Activated T-cell treated with anti-CD3 and anti-CD28 coated beads for 4 hours (primary cell): ENCODE data around the gene FARSB.

Source experiments
- DNase-seq: peaks from one replicate; pipeline ENCODE4 v3.0.0-alpha.2; 2020

The FARSB gene

DNA sequence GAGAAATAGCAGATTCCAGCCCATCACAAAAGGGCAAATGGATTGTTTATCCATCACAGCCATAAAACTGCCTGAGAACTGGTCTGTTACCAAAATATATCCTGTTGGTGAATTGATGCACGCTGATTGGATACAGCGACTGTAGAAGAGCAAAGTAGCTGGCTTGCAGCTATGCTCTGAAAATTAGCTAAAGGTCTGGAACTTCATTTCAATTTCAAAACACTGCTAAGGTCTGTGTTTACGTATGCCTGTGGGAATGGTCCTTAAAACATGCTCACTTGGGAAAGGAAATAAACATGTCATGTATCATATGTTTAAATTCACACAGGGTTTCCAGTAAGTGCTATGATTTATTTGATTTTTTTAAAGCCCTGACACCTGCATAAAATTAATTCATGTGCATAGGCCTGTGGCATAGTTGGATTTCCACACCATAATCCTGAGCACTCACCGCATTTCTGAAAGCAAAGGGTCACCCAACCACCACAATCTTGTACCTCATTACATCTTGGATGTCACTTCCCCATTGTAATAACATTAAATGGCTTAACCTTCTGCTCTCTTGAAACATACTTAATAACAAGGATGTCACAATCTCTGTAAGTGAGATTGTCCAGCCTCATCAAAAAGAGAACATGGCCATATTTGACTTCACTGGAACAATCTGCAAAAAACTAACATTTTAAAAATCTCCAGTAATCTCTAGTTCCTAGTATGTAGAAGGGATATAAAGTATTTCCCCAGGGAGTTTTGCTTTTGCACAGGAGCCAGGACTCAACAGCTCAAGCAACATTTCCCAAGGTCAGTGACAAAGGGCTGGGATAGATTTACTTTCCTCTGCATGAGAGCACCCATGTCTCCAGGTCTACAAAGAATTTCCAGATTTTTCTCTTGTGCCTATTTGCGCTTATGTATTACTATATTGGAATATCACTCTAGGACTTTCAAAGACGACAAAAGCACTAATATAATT, 109.8 kb downstream of the FARSB start:
- DNase-seq, result no peak

DNA sequence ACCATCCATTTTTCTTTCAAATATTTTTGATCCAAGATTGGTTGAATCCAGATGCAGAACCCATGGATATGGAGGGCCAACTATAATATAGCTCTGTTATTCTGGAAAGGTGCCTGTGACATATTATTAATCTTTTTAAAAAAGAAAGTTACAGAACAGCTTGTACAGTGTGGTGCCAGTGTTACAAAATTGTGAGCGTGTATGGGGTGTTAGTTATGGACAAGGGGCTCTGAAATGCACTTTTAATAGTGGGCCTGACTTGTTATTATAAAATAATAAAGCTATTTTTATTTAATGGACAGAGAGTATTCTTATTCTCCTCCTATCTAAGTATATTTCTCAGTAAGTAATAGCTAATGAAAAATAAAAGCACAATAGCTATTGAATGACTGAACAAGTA, 111.2 kb downstream of the FARSB start:
- DNase-seq, result no peak

DNA sequence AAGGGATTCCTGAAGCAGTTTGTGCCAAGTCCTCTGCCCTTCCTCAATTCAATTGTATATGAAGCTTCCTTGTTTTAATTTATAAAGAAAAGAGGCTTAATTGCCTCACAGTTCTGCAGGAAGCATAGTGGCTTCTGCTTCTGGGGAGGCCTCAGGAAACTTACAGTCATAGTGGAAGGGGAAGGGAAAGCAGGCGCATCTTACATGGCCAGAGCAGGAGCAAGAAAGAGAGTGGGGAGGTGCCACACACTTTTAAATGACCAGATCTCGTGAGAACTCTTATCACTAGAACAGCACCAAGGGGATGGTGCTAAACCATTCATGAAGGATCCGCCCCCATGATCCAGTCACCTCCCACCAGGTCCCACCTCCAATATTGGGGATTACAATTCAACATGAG, 117.4 kb downstream of the FARSB start:
- no peak for DNase-seq

GRCh38 chr2:222535477-222535876, 120.4 kb downstream of the FARSB start:
- no peak for DNase-seq

DNA sequence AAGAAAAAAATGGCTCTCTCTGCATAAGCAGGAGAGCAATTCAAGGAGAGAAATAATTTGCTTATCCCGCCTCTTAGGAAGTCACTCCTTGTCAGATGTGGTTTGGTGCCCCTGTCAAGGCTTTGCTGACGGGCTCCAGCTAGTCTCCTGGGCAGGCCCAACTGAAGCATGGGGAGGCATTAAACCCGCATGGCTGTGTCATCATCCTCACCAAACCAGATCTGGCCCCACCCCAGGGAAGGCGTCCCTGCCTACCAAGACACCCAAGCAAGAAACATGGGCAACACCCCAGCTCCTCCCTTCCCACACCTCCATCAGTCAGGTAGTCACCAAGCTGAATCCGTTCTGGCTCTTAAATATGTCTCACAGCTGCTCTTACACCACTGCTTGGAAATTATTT, 123.6 kb downstream of the FARSB start:
- no peak for DNase-seq

DNA sequence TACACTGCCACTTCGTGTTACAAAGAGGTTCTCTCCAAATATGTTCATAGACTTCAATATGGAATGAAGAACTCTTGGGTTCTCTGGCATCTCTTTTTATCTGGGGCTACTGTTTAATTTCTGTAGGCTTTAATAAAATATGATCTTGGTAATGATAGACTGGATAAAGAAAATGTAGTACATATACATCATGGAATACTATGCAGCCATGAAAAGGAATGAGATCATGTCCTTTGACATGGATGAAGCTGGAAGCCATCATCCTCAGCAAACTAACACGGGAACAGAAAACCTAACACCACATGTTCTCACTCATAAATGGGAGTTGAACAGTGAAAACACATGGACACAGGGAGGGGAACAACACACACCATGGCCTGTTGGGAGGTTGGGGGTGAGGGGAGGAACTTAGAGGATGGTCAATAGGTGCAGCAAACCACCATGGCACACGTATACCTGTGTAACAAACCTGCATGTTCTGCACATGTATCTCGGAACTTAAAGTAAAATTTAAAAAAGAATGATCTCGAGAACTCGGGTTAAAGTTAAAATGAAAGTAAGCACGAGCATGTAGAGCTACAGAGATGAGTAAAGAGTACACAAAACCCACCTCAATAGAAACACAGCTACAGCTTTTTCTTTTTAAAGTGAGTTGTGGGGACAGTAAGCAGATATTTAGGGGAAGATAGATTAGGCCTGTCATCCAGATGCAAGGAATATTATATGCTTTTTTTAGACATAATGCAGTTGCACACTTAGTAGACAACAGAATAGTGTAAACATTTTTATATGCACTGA, 129.2 kb downstream of the FARSB start:
- DNase-seq, result no peak

GRCh38 chr2:222525811-222526210, 130.1 kb downstream of the FARSB start:
- no peak for DNase-seq

DNA sequence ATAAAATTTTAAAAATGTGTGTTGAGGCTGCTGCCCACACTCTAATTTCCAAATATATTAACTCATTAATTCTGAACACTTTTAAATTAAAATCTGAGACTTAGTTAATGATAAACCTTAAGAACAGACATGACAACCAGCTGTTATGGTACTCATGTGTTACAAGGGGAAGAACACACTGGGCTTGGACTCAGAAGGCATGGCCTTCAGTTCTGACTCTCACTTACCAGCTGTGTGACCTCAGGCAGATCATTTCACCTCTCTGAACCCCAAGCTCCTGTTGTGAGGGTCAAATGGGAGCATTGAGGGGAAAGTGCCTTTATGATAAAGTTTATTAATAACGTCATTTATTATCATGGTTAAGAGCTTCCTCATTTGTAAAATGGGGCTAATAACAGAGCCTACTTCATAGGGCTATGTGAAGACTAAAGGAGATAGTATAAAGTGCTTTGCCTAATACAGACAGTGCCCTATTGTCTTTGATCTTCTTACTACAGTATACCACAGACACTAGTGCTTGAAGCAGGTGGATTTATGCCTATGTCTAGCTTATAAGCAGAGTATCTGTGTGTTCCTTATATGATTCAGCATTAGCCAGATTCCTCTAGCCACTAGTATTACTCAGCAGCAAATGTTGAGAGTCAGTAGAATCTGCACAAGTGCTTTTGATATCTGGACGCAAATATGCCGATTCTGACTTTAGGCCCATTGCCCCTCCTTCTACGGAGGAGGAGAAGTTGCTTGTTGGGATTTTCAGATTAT, 131.9 kb downstream of the FARSB start:
- no peak for DNase-seq

DNA sequence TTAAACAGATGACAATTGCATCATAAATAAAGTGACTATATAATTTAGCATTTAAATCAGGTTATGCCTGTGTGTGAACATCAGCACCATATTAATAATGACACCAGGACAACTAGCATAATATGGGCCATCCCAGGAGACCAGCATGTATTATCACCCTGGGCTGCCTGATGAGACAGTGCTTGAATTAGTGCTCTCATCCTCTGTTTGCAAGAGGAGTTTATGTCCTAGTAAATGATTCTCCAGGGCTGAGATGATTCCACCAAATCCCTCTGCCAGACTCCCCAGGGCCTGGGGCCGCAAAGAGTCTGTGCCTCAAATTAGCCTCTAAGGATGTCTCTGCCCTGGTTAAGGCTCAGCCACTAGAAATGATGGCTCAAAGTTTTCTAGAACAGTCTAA, 133.8 kb downstream of the FARSB start:
- no peak for DNase-seq

DNA sequence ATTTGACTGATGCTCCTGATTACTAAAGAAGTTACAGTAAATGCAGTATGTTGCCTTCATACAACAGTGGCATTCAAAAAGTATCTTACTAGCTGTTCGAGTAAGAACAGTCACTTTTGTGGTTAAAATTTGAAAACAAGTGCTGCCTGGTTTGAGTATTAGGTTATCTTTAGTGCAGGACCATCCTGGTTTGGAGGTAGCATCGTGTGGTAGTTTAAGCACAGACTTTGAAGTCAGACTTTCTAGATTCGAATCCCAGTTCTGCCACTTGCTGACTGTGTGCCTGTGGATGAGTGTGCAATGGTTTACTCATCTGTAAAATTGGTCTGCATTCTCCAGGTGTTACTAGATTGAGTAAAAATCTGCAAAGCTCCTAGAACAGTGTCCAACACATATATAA, 134.8 kb downstream of the FARSB start:
- no peak for DNase-seq
